ENCODE measurements around the gene ABCA1. TPM values are rescaled to one million over a fixed set of nuclear protein-coding genes. Genes with fewer than 3 reads are reported as not detected.

The ABCA1 gene
- total RNA-seq, 4 donors from 2014 or later = 59.2 to 84.1 (median 80.5) TPM

DNA sequence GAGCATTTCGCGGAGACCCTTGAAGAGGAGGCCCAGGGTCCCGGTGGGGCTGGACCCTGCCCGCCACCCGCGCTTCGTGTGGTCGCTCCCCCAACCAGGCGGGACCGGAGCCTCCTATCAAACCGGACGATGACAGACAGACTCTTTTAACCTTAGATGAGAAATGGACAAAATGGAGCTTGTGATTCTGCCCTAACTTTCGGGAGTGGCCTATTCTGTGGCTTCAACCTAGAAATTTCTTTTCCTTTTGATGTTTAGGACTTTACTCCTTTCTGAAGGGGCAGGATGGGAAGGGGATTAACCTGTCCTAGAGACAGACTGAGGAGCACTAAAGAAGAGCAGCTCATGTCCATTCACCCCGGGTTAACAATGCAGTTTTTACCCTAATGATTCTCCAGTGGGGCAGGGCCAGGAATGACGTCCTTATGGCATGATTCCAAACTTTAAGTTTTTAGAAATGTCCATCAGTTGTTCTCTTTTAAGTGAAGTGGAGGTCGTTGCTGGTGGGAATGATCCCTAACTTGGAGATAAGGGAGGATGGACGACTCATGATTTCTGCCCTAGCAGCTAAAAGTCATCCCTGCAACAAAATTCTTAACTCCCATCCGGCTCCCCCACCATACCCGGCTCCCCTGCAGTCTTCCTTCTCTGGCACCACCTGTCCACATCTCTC lies 179.5 kb downstream of the ABCA1 start:
- H3K36me3 ChIP-seq = peaks cover 0 to 24% (median 0%) of the 10 kb centered on the region in 3 donors
- peak overlapping the region; percentile 84 to 94 (median 87) for H3K27ac ChIP-seq
- H3K27me3 ChIP-seq = no peaks in the 10 kb centered on the region
- TF ChIP-seq CTCF (IDR thresholded peaks at IDR 0.05) (no peak), POLR2A (IDR thresholded peaks at IDR 0.05) (no peak), EP300 (IDR thresholded peaks at IDR 0.05) (no peak)
- no peaks in the 10 kb centered on the region for H3K9me3 ChIP-seq
- peaks cover 0 to 22% (median 1%) of the 10 kb centered on the region in 4 donors for H3K4me1 ChIP-seq
- 8 to 9% methylated on average over 19 of the region's 19 CpGs for WGBS, 2 donors
- DNase-seq (ENCODE audit: low spot score in 2 of 2) = no peak
- H3K4me3 ChIP-seq = peak overlapping the region; percentile 68 to 88 (median 76)

DNA sequence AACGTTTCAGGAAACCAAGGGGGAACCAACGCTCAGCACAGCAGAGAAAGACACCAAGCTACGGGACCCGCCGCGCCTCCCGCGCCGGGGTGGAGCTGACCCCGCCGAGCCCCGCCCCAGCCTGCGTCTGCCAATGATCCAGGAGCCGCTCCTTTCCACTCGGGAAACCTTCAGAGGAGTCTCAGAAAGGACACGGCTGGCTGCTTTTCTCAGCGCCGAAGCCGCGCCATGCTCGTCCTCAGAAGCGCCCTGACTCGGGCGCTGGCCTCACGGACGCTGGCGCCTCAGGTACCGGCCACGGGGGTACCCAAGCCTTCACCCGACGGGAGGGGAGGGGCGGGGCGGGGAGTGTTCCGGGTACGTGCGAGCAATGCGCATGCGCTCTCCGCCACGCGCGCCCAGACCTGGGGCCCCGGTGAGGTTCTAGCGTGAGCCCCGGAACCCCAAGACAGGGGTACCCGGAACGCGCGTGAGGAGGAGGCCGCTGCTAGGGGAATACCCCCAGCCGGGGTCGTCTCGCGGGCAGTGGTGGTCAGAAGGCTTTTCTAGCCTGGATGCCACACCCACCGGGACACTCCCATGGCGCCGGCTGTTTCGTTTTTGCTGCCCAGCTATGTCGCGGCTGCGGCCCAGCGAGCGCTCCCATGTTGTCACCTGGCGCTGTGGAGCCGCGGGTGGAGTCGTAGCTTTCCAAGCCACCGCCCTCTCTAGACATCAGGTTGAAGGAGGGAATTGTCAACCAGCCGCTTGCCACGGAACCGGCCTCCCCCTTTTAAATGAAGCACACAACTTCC lies 180.2 kb downstream of the ABCA1 start, which contains the start of gene NIPSNAP3A:
Gene NIPSNAP3A (plus strand): TSS at position 119 of the 794 bp plus-strand sequence. CDS start 110 bp downstream, at position 229.
- H3K27me3 ChIP-seq = no peaks in the 10 kb centered on the region
- WGBS, 2 donors = 1% methylated on average over 39 to 41 of the region's 71 CpGs
- peaks cover 0 to 22% (median 1%) of the 10 kb centered on the region in 4 donors for H3K4me1 ChIP-seq
- H3K27ac ChIP-seq = peak within 1 kb of the TSS; percentile 84 to 94 (median 87)
- peak; percentile 65 to 69 for DNase-seq (ENCODE audit: low spot score in 2 of 2)
- TF ChIP-seq POLR2A (IDR thresholded peaks at IDR 0.05) (peak in 1 of 2 donors; percentile 38), CTCF (IDR thresholded peaks at IDR 0.05) (no peak), EP300 (IDR thresholded peaks at IDR 0.05) (peak in 1 of 2 donors; percentile 67)
- peak within 1 kb of the TSS; percentile 68 to 88 (median 76) for H3K4me3 ChIP-seq
- H3K36me3 ChIP-seq = peaks cover 0 to 17% (median 0%) of the 10 kb centered on the region in 3 donors
- H3K9me3 ChIP-seq = no peaks in the 10 kb centered on the region

DNA sequence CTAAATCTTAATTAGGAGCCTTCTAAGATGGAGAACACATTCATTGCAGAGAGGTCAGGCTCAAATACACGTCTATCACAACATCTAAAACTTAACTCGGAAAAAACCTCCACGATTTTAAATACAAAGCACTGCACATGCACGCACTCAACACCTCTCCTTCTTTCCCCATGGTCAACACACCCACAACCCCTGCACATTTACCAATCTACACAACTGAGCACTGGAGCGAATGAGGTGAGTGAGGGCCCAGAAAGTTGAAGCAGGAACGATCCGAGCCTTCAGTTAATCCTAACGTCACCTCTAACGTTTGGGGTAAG lies 180.8 kb downstream of the ABCA1 start:
- Histone ChIP-seq H3K27me3 (no peaks in the 10 kb centered on the region), H3K9me3 (no peaks in the 10 kb centered on the region), H3K27ac (peak overlapping the region; percentile 84 to 94 (median 87)), H3K36me3 (peaks cover 0 to 14% (median 0%) of the 10 kb centered on the region in 3 donors), H3K4me3 (peak overlapping the region; percentile 68 to 88 (median 76)), H3K4me1 (peaks cover 0 to 22% (median 1%) of the 10 kb centered on the region in 4 donors)
- DNase-seq (ENCODE audit: low spot score in 2 of 2) = no peak
- 0 to 1% methylated on average over 9 of the region's 9 CpGs for WGBS, 2 donors
- TF ChIP-seq EP300 (IDR thresholded peaks at IDR 0.05) (no peak), CTCF (IDR thresholded peaks at IDR 0.05) (no peak), POLR2A (IDR thresholded peaks at IDR 0.05) (no peak)

DNA sequence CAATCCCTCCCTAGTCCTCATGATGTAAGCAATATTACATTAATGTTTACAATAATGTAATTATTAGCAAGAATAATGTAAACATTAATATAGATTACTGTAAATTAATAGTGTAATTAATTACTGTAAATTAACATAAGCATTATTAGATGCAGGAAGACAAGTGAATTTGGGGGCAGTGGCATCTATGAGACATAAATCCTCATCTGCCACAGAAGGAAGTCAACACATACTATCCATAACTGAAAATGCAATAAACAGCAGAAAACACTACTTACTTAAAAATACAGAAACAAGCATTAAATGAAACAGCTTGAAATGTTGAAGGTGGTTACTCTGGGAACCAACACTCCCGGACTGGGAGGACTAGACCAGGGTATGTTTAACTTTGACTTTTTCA lies 181.2 kb downstream of the ABCA1 start:
- WGBS, 2 donors = 23 to 27% methylated on average over 1 of the region's 1 CpG
- TF ChIP-seq POLR2A (IDR thresholded peaks at IDR 0.05) = no peak
- no peak for TF ChIP-seq EP300 (IDR thresholded peaks at IDR 0.05)
- no peak for TF ChIP-seq CTCF (IDR thresholded peaks at IDR 0.05)
- Histone ChIP-seq H3K9me3 (no peaks in the 10 kb centered on the region), H3K36me3 (peaks cover 0 to 10% (median 0%) of the 10 kb centered on the region in 3 donors), H3K27ac (peak overlapping the region in 3 of 4 donors; percentile 85 to 94 (median 89)), H3K27me3 (no peaks in the 10 kb centered on the region), H3K4me3 (peak overlapping the region; percentile 68 to 88 (median 76)), H3K4me1 (peaks cover 0 to 22% (median 1%) of the 10 kb centered on the region in 4 donors)
- no peak for DNase-seq (ENCODE audit: low spot score in 2 of 2)
